Measurements from ENCODE around the gene CEACAM19.
"Not testable (repeated sequence)": the region's sequence is repeated elsewhere in the genome, so short reads cannot be mapped to it uniquely, and the experiment has no call there.

CEACAM19 gene

GRCh38 chr19:44671400-44671799 lies at the start of gene CEACAM19:
CEACAM19 (plus strand) TSS chr19:44671482; CDS start chr19:44671932, 450 bp downstream.
- in situ Hi-C loops (cut with MboI; ENCODE audit: low sequenced_read_pairs) = no loop called here

DNA sequence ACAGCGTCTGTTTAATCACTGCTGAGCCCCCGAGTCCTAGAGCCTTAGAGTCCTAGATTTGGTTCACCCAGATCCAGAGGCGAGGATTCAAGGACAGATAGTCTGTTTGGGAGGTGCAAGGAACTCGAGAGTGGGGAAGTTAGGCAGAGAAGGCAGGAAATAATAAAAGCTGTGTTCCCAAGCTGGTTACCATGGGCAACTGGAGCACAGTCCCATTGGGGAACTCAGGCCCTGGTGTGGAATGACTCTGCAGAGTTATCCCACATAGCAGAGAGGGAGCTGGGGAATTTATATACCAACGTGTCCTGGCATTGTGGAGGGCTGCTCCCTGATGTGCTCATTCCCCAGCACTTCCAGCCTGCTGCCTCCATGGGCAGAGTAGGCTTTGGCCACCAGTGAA lies 48.2 kb upstream of the CEACAM19 start:
- in situ Hi-C loops (cut with MboI; ENCODE audit: low sequenced_read_pairs) = no loop called here

DNA sequence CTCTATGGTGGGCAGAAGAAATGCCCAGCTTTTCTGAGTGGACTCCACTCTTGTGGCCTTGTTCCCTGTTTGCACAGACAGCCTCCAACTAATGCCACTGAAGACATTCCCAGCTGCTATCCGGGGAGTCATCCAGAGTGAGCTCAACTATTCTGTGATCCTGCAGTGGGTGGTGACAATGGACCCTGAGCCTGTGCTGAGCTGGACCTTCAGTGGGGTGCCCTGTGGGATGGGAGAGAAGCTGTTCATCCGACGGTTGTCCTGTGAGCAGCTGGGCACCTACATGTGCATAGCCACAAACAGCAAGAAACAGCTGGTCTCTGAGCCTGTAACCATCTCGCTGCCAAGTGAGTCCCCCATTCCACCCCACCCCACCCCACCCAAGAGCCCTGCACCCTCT lies 47.7 kb upstream of the CEACAM19 start:
- in situ Hi-C loops (cut with MboI; ENCODE audit: low sequenced_read_pairs) = no loop called here

DNA sequence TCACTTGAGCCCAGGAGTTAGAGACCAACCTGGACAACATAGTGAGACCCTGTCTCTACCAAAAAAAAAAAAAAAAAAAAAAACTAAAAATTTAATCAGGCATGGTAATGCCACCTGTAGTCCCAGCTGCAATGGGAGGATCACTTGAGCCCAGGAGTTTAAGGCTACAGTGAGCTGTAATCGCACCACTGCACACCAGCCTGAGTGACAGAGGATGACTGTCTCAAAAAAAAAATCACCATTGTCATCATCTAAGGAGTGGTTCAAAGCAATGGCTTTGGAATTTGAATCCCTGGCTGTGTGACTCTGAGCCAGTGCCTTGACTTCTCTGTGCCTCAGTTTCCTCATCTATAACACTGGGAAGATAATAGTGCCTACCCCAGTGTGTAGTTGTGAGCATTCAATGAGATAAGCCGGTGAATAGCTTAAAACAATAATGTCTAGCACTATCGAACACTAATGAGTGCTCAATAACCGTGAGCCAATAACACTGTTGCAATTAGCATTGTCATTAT lies 46.4 kb upstream of the CEACAM19 start:
- in situ Hi-C loops (cut with MboI; ENCODE audit: low sequenced_read_pairs) = no loop called here

DNA sequence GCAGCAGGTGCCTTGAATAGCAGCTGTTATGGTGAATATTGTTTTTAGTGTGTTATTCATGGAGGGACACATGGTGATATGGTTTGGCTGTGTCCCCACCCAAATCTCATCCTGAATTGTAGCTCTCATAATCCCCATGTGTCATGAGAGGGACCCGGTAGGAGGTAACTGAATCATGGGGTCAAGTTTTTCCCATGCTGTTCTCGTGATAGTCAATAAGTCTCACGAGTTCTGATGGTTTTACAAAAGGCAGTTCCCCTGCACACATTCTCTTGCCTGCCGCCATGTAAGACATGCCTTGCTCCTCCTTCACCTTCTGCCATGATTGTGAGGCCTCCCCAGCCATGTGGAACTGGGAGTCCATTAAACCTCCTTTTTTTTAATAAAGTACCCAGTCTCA lies 45.6 kb upstream of the CEACAM19 start:
- in situ Hi-C loops (cut with MboI; ENCODE audit: low sequenced_read_pairs) = not testable (repeated sequence)

GRCh38 chr19:44626048-44626624 lies 45.1 kb upstream of the CEACAM19 start:
- in situ Hi-C loops (cut with MboI; ENCODE audit: low sequenced_read_pairs) = no loop called here

DNA sequence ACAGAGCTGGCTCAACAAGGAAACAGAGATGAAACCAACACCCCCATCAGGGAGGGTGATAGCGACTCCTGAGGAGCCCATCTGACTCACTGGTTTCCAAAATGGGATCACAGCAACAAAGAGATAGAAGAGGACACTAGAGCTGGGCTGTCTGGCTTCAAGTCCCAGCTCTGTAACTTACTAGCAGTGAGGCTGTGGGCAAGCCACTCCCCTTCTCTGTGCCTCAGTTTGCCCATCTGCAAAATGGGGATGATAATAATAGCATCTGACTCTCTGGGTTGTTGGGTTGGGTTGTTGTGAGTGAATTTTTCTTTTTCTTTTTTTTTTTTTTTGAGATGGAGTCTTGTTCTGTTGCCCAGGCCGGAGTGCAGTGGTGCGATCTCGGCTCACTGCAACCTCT lies 43.7 kb upstream of the CEACAM19 start:
- in situ Hi-C loops (cut with MboI; ENCODE audit: low sequenced_read_pairs) = no loop called here

DNA sequence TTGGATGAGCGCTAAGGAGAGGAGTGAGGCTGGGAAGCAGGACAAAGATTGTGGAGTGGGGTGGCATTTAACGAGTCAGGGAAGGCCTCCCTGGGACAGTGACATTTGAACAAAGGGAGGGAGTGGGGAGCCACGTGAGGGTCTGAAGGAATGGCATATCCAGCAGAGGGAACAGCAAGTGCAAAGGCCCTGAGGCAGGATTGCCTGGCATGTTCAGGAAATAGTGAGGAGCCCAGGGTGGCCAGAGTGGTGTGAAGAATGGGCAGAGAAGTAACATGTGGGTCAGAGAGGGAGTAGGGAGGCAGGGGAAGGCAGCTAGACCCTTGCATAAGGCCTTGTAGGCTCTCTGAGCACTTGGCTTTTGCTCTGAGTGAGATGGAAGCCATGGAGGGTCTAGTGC lies 42.5 kb upstream of the CEACAM19 start:
- in situ Hi-C loops (cut with MboI; ENCODE audit: low sequenced_read_pairs) = no loop called here

DNA sequence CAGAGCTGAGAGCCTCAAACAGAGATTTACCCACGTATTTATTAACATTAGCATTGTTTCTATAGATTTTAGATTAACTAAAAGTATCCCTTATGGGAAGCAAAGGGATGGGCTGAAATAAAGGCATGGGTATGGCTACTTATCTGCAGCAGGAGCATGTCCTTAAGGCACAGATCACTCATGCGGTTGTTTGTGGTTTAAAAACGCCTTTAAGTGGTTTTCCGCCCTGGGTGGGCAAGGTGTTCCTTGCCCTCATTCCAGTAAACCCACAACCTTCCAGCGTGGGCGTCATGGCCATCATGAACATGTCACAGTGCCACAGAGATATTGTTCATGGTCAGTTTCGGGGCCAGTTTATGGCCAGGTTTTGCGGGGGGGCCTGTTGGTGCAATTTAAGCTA lies 39.7 kb upstream of the CEACAM19 start:
- in situ Hi-C loops (cut with MboI; ENCODE audit: low sequenced_read_pairs) = not testable (repeated sequence)

DNA sequence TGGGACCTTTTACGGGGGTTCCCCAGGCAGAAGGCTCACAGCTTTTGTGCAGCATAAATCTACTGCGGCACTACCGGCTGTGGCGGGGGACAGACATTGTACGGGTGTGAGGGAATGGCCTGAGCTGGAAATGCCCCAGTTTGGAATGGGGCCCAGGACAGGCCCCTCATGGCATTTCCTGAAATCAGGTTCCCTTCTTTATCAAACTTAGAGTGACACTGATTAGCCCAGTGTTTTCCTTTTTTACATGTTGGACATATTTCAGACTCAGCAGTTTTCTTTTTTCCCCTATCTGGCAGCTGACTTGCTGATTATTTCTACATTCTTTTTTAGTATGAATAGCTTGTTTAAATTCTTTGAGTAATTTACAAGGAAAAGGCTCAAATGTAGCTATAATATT lies 37.2 kb upstream of the CEACAM19 start:
- in situ Hi-C loops (cut with MboI; ENCODE audit: low sequenced_read_pairs) = not testable (repeated sequence)

GRCh38 chr19:44634785-44635184 lies 36.5 kb upstream of the CEACAM19 start:
- in situ Hi-C loops (cut with MboI; ENCODE audit: low sequenced_read_pairs) = no loop called here

DNA sequence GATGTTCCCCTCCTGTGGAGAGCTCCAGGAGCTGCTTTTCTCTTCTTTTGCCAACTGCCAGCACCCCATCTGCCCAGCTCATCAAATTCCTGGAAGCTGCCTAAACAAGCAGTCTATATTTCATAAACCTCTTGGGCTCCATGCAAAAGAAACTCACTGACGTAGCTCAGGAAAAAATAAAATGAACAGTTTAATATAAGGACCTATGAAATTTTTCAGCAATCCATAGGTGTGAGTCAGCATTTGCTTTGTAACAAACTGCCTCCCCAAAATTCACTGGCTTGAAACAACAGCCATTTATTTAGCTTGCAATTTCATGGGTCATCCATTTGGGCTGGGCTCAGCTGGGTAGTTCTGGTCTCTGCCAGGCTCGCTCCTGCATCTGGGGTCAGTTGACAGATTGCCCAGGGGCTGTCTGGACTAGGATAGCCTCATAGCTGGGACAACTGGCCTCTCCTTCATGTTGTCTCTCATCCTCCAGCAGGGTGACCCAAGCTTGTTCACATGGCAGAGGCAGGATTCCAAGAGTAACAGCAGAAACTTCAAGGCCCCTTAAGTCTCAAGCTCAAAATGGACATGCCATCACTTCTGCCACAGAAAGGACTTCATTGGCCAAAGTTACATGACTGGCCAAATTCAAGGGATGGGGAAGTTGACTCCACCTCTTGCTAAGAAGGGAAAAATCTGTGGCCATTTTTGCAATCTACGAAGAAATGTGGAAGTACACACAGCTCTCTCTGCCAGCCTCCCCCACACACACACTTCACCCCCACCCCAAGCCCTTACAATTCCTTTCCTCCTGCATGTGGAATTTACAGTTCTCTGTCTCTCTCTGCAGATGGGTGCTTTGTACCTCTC lies 35.5 kb upstream of the CEACAM19 start:
- in situ Hi-C loops (cut with MboI; ENCODE audit: low sequenced_read_pairs) = no loop called here

DNA sequence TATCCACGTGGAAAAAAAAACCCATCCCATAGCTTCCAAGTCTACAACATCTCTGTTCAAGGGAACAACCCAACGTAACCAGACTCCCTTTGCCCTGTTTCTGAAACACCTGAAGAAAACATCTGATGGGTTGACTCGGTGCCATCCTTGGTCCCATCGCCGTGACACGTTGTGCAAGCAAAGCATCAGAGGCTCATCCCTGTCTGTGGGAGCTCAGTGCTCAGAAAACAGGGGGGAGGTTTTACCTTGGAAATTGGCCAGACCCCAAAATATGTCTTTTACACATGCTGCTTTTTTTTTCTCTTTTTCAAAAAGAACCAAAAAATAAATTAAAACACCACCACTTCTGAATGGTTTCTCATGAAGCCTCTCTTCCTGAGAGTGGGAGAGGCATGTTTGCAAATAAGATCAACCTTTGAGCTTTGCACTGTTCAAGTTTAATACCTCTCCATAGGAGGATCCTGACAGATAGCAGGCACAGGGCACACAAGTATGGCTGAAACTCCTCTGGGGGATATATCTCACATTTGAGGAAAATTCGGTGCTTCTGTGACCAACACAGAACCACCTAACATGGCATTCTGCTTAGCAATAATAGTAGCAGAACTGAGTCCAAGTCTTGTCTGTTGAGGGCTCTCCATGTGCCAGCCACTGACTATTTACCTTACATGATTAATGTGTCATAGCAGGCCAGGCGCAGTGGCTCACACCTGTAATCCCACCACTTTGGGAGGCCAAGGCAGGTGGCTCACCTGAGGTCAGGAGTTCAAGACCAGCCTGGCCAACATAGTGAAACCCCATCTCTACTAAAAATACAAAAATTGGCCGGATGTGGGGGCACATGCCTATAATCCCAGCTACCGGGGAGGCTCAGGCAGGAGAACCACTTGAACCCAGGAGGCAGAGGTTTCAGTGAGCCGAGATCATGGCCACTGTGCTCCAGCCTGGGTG lies 34.6 kb upstream of the CEACAM19 start:
- in situ Hi-C loops (cut with MboI; ENCODE audit: low sequenced_read_pairs) = no loop called here

DNA sequence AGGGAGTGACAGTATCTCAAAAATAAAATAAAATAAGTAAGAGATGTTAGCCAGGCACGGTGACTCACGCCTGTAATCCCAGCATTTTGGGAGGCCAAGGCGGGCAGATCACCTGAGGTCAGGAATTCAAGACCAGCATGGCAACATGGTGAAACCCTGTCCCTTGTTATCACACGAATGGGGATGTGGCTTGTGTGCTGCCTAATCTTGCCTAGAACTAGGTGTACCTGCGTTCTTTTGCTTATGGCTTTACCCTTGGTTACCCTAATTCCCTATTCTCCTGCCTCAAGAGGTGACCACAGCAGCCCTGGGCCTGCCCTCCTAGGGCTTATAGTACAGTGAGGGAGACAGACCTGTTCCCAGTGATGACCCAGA lies 33.9 kb upstream of the CEACAM19 start:
- in situ Hi-C loops (cut with MboI; ENCODE audit: low sequenced_read_pairs) = no loop called here

DNA sequence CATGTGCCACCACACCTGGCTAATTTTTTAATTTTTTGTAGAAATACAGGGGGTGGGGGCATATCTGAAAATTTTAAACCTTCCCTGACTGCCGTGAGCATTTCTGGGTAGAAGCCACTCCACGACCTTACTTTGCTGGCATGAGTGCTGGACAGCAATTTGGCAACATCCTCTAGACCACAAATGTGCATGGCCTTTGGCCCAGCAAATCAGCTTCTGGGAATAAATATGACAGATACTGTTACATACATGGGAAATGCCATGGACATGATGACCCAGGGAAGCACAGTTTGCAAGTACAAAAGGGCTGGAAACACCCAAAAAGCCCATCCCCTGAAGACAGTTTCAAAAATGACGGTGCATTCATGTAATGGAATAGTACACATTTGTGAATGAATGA lies 30.8 kb upstream of the CEACAM19 start:
- in situ Hi-C loops (cut with MboI; ENCODE audit: low sequenced_read_pairs) = no loop called here

DNA sequence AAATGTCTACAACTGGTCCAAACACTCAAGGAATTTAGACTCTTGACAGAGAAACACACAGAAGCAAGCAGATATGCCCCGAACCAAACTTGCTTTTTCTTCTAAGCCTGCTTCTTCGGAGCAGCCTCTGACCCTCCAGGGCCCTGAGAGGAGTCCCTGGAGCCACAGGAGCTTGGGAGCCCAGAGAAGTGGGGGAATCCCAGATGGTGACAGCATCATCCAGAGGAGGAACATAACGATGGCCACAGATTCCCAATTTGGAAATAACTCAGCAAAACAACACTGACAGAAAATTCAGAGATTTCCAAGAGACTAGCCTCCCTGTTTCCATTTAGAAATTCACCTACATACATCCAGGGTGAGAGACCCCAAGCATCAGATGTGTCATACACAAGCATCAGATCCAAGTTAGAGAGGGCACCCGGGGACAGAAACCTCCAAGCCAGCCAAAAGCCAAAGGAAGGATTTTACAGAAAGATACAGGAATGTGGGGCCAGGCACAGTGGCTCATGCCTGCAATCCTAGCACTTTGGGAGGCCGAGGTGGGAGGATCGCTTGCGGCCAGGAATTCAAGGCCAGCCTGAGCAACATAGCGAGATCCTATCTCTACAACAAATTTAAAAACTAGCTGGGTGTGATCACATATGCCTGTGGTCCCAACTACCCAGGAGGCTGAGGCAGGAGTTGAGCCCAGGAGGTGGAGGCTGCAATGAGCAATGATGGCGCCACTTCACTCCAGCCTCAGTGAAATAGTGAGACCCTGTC lies 29.6 kb upstream of the CEACAM19 start:
- in situ Hi-C loops (cut with MboI; ENCODE audit: low sequenced_read_pairs) = no loop called here

DNA sequence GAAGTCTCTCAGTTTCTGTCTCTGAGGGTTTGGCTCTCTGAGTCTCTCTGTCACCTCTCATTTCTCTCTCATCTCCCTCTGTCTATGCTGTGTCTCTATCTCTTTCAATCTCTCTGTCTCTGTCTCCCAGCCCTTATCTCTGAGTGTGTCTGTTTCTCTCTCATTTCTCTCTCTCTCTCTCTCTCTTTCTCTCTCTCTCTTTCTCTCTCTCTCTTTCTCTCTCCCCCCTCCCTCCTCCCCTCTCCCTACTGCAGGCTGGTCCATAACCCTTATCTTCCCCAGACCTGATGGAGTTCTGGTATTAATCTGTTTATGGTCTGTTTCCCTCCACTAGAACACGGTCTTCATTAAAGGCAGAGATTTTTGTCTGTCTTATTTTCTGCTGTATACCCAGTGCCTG lies 28.9 kb upstream of the CEACAM19 start:
- in situ Hi-C loops (cut with MboI; ENCODE audit: low sequenced_read_pairs) = no loop called here

- in situ Hi-C loops (cut with MboI; ENCODE audit: low sequenced_read_pairs) = no loop called here
Observed at GRCh38 chr19:44643605-44644401, 27.5 kb upstream of the CEACAM19 start, which contains the start of gene PVR. PVR (plus strand) TSS chr19:44643910; CDS start chr19:44644097, 187 bp downstream.

DNA sequence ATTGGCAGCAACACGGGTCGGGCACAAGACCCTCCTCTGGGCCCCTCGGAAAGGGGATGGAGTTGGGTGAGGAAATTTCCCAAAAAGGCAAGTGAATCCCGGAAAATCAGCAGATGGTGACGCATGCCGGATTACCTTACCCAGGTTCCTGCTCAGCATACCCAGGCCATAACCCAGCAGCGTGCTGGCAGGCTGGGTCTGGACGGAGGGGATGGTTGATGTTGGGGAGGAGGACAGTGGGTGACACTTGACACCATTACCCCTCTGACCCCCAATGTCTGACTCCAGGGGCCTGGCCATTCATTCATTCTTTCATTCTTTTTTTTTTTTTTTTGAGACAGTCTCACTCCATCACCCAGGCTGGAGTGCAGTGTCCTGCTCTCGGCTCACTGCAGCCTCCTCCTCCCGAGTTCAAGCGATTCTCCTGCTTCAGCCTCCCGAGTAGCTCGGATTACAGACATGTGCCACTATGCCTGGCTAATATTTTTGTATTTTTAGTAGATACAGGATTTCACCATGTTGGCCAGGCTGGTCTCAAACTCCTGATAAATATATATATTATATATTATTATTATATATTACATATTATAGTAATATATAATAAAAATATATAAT lies 26.8 kb upstream of the CEACAM19 start:
- in situ Hi-C loops (cut with MboI; ENCODE audit: low sequenced_read_pairs) = no loop called here
